Measurements from ENCODE around the gene PROCA1.
A peak's percentile ranks its signal among the peaks of the same experiment; 100 is the strongest.

DNA sequence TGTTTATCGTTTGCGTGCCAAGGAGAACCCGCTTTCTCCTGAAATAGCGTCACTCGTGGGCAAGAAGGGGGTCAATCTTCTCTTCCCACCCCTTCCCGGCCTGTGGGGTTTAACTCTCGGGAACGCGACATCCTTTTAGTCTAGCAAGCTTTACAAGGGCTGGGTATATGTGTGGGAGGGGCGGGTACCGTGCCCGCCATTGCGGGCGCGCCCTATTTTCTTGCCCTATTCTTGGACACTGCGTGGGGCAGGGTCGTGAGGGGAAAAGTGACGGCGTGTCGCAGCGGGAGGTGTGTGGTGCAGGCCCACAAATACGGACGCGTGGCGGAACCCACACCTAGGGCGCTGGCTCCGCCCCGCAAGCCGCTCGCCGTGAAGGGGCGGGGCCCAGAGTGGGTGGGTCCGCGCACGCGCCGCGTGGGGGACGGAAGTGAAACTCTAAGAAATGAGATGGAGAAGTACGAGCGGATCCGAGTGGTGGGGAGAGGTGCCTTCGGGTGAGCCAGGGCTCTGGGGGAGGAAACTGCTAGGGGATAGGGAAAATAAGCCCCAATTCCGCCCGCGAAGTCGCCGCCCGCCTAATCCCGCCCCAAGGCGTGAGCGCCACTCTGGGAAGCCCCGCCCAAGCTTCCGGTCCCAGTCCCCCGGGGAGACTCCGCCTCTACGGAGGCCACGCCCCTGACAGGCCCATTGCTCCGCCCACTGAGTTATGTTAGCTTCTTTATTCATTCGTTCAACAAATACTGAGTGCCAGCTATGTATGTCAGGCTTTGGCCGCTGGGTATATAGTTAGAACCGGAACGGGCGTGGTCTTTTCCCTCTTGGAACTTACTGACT is 16.9 kb upstream of the PROCA1 start, which contains the start of gene NEK8:
- no peak for TF ChIP-seq EP300 (IDR thresholded peaks at IDR 0.05)
- TF ChIP-seq, protein P1, sequence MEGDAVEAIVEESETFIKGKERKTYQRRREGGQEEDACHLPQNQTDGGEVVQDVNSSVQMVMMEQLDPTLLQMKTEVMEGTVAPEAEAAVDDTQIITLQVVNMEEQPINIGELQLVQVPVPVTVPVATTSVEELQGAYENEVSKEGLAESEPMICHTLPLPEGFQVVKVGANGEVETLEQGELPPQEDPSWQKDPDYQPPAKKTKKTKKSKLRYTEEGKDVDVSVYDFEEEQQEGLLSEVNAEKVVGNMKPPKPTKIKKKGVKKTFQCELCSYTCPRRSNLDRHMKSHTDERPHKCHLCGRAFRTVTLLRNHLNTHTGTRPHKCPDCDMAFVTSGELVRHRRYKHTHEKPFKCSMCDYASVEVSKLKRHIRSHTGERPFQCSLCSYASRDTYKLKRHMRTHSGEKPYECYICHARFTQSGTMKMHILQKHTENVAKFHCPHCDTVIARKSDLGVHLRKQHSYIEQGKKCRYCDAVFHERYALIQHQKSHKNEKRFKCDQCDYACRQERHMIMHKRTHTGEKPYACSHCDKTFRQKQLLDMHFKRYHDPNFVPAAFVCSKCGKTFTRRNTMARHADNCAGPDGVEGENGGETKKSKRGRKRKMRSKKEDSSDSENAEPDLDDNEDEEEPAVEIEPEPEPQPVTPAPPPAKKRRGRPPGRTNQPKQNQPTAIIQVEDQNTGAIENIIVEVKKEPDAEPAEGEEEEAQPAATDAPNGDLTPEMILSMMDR (IDR thresholded peaks at IDR 0.05): no peak
- peak; percentile 45 to 86 for TF ChIP-seq POLR2A (IDR thresholded peaks at IDR 0.05)
